K562 (cell line): Measurements from ENCODE around the gene SSTR1.

Experiments used
- ELK1 ChIP-seq: sonication (generic); formaldehyde crosslinking; IDR thresholded peaks from 2 replicates; pipeline ENCODE4 v1.8.1; 2022; ENCODE audit warnings: missing genetic modification reagents
- KHSRP ChIP-seq: fragments of 450-650 bp; IDR thresholded peaks from 2 replicates; pipeline ENCODE4 v1.6.1; 2017
- RNF2 ChIP-seq: sonication (generic); IDR thresholded peaks from 2 replicates; pipeline ENCODE4 v1.6.1; 2016
- SIX5 ChIP-seq, 2 experiments: IDR thresholded peaks; 2 replicates each; pipeline ENCODE4 v1.6.1; 2011; ENCODE audit warnings: low read length in 2 of 2, borderline replicate concordance in 1 of 2, low read depth in 1 of 2, mild to moderate bottlenecking in 1 of 2, moderate library complexity in 1 of 2; ENCODE audit not compliant: insufficient read depth in 1 of 2
- SNIP1 ChIP-seq: fragments of 450-650 bp; IDR thresholded peaks from 2 replicates; pipeline ENCODE4 v1.7.1; 2017; ENCODE audit warnings: low read depth, mild to moderate bottlenecking
- YY1 ChIP-seq, 3 experiments: IDR thresholded peaks; 2 replicates each; pipeline ENCODE4 v1.6.1; 2011; ENCODE audit warnings: low read length in 2 of 3, mild to moderate bottlenecking in 2 of 3, moderate library complexity in 2 of 3, borderline replicate concordance in 1 of 3, control low read depth in 1 of 3, low read depth in 1 of 3; ENCODE audit not compliant: insufficient read depth in 3 of 3, insufficient replicate concordance in 2 of 3, control insufficient read depth in 1 of 3, insufficient read length in 1 of 3; ENCODE audit errors: extremely low read depth in 1 of 3
- ZBTB8A ChIP-seq: fragments of 450-650 bp; IDR thresholded peaks from 2 replicates; pipeline ENCODE4 v1.6.1; 2018; ENCODE audit warnings: mild to moderate bottlenecking, moderate library complexity; ENCODE audit not compliant: partially characterized antibody
- TF ChIP-seq, protein P1 (sequence below), 3 experiments: IDR thresholded peaks in 2 of 3; conservative IDR thresholded peaks in 1 of 3; 2 replicates each; pipeline ENCODE4 v1.5.1; 2011 to 2012; ENCODE audit warnings: low read length in 3 of 3, mild to moderate bottlenecking in 3 of 3, control low read depth in 2 of 3, improper control_type of control experiment in 1 of 3, inconsistent platforms in 1 of 3, low read depth in 1 of 3, mixed read lengths in 1 of 3, moderate library complexity in 1 of 3; ENCODE audit not compliant: insufficient read depth in 2 of 3
- TF ChIP-seq, protein P2 (sequence below): fragments of 250-450 bp; sonication (Bioruptor Pico); IDR thresholded peaks from 2 replicates; pipeline ENCODE4 v1.8.0; 2022; ENCODE audit warnings: moderate library complexity, mild to moderate bottlenecking, inconsistent platforms

DNA sequence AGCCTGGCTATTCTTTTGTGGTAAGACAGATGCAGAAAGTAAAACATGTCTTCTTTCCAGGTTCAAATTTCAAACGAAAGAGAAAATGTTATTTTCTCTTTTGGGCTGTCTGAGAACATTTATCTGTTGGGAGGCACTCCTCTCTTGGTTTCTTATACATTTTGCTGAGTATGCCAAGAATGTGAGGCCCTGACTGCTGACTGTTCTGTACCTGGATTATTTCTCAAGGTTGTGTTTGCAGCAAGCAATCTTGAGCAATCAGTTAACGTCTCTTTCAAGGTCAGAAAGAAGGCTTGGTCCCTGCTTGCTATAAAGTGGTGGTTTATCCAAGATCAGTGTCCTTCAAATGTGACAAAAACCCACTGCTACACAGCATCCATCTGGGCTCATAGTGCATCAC lies 9.8 kb downstream of the SSTR1 start:
- TF ChIP-seq ELK1 (CRISPR knock-in tag) (no peak), SIX5 (IDR thresholded peaks at IDR 0.05; ENCODE audit: borderline replicate concordance in 1 of 2, insufficient read depth in 1 of 2, low read depth in 1 of 2, low read length in 2 of 2) (no peak), RNF2 (no peak), ZBTB8A (no peak), KHSRP (no peak), YY1 (IDR thresholded peaks at IDR 0.05; ENCODE audit: borderline replicate concordance in 1 of 3, control insufficient read depth in 1 of 3, extremely low read depth in 1 of 3, insufficient read depth in 3 of 3, insufficient read length in 1 of 3, insufficient replicate concordance in 2 of 3, low read depth in 1 of 3, low read length in 2 of 3) (no peak), SNIP1 (no peak)
- TF ChIP-seq, protein P1, sequence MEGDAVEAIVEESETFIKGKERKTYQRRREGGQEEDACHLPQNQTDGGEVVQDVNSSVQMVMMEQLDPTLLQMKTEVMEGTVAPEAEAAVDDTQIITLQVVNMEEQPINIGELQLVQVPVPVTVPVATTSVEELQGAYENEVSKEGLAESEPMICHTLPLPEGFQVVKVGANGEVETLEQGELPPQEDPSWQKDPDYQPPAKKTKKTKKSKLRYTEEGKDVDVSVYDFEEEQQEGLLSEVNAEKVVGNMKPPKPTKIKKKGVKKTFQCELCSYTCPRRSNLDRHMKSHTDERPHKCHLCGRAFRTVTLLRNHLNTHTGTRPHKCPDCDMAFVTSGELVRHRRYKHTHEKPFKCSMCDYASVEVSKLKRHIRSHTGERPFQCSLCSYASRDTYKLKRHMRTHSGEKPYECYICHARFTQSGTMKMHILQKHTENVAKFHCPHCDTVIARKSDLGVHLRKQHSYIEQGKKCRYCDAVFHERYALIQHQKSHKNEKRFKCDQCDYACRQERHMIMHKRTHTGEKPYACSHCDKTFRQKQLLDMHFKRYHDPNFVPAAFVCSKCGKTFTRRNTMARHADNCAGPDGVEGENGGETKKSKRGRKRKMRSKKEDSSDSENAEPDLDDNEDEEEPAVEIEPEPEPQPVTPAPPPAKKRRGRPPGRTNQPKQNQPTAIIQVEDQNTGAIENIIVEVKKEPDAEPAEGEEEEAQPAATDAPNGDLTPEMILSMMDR (IDR thresholded peaks at IDR 0.05 in 2 of 3, conservative IDR thresholded peaks at IDR 0.05 in 1 of 3; ENCODE audit: insufficient read depth in 2 of 3, low read depth in 1 of 3, low read length in 3 of 3): no peak
- TF ChIP-seq, protein P2, sequence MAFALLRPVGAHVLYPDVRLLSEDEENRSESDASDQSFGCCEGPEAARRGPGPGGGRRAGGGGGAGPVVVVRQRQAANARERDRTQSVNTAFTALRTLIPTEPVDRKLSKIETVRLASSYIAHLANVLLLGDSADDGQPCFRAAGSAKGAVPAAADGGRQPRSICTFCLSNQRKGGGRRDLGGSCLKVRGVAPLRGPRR (CRISPR knock-in tag): no peak
